GM19452 (cell line): ENCODE measurements around the gene ASTN2.

ENCODE experiments used
- ATAC-seq: cut with Tn5 transposase; IDR thresholded peaks from one replicate; pipeline ENCODE4 v1.9.1; 2021; ENCODE audit not compliant: unreplicated experiment

Gene ASTN2, protein sequence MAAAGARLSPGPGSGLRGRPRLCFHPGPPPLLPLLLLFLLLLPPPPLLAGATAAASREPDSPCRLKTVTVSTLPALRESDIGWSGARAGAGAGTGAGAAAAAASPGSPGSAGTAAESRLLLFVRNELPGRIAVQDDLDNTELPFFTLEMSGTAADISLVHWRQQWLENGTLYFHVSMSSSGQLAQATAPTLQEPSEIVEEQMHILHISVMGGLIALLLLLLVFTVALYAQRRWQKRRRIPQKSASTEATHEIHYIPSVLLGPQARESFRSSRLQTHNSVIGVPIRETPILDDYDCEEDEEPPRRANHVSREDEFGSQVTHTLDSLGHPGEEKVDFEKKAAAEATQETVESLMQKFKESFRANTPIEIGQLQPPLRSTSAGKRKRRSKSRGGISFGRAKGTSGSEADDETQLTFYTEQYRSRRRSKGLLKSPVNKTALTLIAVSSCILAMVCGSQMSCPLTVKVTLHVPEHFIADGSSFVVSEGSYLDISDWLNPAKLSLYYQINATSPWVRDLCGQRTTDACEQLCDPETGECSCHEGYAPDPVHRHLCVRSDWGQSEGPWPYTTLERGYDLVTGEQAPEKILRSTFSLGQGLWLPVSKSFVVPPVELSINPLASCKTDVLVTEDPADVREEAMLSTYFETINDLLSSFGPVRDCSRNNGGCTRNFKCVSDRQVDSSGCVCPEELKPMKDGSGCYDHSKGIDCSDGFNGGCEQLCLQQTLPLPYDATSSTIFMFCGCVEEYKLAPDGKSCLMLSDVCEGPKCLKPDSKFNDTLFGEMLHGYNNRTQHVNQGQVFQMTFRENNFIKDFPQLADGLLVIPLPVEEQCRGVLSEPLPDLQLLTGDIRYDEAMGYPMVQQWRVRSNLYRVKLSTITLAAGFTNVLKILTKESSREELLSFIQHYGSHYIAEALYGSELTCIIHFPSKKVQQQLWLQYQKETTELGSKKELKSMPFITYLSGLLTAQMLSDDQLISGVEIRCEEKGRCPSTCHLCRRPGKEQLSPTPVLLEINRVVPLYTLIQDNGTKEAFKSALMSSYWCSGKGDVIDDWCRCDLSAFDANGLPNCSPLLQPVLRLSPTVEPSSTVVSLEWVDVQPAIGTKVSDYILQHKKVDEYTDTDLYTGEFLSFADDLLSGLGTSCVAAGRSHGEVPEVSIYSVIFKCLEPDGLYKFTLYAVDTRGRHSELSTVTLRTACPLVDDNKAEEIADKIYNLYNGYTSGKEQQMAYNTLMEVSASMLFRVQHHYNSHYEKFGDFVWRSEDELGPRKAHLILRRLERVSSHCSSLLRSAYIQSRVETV (N-terminal part only)

DNA sequence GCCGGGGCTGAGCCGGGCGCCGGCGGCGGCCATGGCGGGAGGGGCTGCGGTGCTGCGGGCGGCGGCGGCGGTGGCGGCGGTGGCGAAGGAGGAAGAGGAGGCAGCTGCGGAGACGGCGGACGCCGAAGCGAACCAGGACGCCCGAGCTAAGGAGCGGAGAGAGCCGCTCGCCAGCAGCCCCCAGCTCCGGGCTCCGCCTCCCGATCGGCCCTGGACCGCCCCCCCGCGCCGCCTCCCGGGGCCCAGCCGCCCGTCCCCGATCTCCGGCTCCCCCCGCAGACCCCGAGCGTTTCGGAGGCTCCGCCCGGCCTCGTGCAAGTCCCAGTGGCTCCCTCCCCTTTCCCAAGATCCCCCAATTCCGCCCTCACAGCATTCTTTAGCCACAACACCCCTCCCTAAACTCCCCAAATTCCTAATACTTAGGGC lies at the start of gene ASTN2:
Gene ASTN2, minus strand, starts transcription at position 152 of the 426 bp plus-strand sequence. Its CDS starts 119 bp downstream, at position 33.
- ATAC-seq, result no peak

DNA sequence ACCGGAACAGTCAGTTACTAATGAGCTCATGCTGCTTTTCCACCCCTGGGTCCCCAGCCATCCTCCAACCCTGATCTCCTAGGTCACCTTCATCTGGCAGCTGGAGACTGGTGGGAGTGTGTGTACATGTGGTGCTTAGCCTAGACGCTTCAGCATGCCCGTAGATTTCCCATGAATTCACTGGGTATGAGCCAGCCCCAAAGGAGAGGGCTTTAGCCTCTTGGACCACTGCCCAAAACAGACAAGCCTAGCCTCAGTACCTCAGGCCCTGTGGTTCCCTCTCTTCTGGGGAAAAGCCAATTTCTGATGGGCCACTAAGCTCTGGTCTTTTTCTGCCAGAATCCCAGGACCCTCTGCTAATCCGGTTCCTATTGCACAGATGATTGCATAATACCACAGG lies 48.0 kb upstream of the ASTN2 start:
- no peak for ATAC-seq

DNA sequence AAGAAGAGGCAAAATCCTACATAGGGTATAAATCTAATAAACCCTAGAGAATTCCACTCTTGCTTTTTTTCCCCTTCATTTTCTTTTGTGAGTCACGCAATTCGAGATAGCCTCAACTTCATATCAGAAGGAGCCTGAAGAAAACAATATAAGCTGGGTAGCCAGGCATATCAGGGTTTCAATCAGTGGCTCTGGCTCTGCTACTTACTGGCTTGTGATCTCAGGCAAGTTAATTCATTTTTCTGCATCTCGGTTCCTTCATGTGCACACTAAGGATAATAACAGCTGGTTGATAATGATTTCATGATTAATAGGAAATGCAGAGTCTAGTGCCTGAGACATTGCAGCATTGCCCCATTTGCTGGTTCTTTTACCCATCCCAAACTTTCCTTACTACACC lies 46.5 kb upstream of the ASTN2 start:
- no peak for ATAC-seq

DNA sequence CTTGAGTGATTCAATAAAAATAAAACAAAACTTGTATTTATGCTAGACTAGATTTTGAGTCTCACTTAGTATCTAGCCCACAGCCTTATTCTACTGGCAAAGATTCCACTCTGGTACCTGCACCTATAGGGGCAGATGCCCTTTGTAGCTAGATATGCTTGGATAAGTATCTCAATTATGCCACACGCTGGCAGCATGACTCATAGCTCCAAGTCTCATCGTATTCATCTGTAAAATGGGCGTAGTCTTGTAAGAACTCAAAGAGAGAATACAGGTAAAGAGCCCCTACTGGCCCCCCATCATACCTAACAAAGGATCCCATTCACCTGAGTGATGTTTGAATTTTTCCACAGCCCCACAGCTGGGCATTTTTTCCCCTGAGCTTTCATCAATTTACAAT lies 45.9 kb upstream of the ASTN2 start:
- ATAC-seq, result no peak

DNA sequence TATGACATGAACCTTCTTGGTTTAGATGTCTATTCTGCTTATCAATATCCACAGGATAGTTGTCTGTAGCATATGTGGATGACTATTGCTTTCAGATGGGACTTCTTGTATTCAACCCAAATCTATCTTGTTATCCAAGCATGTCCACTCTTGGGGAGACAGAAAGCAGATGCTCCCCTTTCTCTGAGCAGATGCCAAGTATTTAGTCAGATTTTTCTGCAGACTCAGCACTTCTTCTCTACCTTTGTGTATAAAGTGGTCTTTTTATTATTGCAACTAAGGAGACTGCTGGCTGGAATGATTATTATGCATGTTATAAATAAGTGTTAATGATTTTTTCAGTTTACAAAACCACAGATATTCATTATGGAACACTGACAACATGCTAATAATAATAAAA lies 45.1 kb upstream of the ASTN2 start:
- ATAC-seq, result no peak

DNA sequence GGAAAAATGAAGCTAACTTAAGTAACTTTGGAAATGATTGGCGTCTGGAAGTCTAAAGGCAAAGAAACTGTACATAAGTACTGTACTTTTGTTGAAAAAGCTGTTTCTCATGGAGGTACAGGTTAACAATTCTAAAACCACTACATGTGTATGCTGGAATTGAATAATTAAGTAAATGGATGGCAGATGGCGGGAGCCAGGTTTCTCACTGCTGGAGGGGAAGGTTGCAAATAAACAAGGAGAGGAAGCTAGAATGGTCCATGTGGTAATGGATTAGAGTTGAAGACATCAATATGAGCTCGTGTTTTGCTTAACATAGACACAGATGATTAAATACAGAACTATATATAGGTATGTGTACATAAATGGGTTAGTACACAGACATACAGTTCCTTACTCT lies 43.2 kb upstream of the ASTN2 start:
- ATAC-seq, result no peak

DNA sequence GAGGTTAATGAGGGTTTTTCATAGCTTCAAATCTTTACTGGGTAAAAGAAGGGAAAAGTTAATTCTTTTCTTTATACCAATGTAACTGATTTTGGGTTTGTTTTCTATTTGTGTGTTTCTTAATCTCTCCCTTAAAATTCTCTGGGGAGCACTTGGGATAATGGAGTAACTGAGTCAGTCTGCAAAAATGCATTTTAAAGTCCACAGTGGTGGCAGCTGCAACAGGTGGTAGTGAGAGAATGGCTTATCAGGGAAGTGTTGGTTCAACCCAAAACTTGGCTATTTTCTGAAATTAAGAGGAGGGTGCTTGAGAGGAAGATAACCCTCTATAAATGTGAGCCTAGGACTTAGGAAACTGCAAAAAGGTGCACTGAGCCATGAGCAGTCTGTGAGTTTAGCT lies 39.9 kb upstream of the ASTN2 start:
- no peak for ATAC-seq

DNA sequence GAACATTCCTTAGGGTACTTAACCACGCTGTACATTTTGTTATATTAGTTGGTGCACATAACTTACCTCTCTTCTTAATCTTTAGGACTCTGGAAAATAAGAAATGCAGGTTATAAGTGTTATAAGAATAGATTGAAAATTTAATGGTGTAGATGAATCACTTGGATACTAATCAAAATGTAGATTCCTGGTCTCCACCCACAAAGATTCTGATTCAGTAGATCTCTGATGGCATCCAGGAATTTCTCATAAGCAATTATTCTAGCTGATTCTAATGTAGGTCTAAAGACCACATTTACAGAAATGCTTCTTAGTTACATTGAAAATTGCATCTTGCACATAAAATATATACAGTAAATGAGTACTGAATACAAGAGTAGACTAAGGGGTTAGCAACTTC lies 38.9 kb upstream of the ASTN2 start:
- ATAC-seq, result no peak

DNA sequence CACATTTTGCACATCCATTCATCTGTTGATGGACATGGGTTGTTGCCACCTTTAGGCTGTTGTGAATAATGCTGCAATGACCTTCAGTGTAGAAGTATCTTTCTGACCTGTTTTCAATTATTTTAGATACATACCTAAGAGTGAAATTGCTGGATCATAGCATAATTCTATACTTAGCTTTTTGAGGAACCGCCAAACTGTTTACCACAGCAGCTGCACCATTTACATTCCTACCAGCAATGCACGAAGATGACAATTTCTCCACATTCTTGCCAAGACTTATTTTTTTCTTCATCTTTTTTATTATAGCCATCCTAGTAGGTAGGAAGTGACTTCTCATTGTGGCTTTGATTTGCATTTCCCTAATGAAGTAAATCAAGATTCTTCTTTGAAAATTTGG lies 36.5 kb upstream of the ASTN2 start:
- ATAC-seq, result no peak

DNA sequence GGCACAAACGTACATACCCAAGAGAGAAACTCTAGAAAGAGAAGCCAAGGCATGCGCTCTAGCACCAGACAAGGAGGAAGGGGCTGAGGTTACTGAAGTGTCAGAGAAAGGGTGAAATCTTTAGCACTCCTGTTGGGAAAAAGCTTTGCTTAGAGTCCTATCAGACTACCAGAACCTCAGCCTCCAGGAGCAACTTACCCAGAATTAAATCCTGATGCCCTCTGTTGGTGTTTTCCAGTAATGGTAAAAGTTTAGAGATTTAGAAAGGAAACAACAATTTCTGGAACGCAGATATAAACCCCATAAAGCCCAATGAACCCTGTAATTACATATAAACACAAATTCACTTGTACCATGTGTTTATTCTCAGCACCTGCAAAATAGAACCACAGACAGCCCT lies 33.2 kb upstream of the ASTN2 start:
- no peak for ATAC-seq

DNA sequence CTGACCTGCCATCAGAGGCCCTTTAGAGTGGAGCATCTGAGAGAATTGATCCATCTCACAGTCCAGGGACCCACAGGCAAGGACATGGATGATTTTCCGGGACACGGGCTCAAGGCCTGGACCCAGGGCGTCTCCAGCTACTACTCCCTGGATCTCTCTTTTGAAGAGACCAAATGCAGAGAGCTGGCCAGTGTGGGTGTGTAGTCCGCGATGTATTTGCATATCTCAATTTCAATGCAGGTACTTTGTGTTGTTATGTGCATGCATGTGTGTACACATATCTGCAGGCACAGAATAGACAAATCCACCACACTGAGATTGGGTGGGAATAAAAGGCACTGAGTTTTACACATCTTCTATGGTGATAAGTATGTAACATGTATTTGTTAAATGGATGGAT lies 30.8 kb upstream of the ASTN2 start:
- no peak for ATAC-seq

DNA sequence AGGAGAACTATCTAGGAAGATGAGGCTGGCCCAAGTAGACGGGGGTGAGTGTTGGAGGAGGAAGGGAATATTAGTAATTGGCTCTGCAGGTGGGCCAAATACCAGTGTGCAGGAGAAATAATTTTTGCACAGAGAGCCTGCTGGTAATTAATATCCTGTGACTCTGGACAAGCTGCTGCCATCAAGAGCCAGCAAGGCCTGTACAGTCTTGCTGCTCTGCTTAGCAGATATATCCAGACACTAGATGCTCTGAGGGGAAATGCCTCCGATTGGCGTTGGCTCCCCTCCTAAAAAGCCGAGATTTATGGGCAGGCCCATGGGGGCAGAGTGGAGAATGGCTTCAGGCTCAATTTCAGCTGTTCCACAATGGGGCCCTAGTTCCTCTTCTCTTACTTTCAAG lies 29.6 kb upstream of the ASTN2 start:
- no peak for ATAC-seq

DNA sequence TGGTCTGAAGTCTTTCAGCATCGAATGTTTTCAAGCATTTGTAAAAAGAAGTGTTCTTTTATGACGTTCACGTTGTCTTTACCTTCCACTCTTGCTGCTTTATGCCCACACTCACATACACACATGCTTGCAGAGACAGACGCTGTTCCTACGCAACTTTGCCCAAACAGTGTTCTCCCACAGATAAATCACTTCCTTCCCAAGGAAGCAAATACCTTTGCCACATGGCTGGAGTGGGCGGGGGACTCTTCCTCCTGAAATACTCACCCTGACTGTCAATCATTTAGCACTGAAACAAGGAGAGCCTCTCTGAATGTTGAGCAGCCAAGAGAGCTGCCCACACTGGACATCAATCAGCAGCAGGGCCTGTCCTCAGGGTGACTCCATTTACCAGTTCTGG lies 22.4 kb upstream of the ASTN2 start:
- no peak for ATAC-seq

DNA sequence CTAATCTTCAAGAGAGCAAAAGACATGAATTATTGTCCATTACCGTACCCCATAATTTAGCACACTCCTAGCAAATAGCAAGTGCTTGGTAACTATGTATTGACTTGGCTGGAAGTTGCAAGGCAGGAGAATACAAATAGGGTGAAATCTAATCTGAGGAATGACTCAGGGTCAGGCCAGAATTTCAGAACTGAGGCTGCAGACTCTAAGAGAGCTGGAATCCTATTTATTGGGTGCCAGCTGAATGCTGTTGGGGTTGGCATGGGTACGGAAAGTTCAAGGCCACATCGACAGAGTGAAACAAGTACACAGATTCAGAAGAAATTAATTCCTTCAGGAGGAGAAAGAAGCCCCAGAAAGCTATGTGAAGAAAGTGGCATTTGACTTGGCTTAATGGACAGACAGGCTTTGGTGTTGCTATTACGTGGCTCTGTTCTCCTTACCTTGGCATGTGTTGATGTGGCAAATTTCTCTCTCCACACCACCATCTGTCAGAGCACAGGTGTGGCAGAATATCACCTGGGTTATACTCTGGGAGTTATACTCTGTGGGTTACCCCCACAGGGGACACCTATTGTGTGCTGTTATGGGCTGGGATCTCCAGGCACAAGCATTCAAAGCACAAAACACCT lies 20.9 kb upstream of the ASTN2 start:
- no peak for ATAC-seq

DNA sequence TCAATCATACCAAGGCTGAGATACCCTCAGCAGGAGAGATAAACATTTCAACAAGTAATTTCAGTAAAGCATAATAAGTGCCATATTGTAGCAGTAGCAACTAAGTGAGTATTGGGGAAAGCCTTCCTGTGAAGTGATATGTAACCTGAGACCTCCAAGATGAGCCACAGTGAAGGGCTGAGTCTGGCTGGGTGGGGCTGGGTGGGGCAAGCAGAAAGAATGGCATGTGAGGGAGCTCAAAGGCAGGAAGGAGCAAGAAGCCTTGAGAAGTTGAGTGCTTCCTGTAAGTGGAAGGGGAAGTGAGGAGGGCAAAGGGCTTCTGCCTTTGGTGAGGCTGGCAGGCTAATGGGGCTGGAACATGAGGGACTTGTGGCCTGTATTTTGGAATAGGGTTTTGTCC lies 19.7 kb upstream of the ASTN2 start:
- no peak for ATAC-seq

DNA sequence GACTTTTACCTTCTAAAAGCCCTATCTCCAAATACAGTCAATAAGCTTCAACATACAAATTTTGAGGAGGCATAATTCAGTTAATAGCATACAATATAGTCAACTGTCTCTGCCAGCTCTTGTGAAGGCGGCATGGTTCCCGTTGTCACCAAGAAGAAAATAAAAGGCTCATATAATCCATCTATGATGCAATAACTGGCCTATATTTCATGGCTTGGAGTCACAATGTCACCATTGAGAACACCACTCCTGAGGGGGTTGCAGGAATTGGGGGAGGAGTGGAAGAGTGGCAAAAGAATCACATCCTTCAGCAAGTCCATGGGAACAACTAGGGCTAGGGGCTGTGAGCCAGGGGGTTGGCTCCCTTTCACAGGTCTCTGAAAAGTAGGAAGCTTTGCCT lies 16.0 kb upstream of the ASTN2 start:
- no peak for ATAC-seq

DNA sequence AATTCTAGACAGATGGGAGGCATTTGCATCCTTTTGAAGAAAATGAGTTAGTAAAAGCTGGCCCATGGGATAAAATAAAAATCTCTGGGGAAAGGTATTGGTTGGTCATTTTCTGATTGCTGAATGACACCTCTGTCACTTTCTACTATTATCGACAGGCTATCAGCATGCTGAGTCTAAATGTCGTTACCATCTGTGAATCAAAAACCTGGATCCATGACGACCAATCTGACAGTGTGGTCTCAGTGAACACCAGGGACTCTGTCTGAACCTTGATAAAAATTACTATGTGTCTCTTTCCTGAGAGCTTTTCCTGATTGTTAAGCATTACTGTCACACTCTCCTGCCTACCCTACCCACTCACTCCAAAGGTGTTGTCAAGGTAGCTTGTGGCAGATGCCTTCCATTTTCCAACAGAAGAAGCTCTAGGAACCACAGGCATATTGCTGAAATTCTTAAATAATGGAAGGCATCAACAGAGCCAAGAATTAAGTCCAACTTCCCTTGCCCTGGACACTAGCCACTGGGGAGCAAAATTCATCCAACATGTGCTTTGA lies 12.6 kb upstream of the ASTN2 start:
- no peak for ATAC-seq

DNA sequence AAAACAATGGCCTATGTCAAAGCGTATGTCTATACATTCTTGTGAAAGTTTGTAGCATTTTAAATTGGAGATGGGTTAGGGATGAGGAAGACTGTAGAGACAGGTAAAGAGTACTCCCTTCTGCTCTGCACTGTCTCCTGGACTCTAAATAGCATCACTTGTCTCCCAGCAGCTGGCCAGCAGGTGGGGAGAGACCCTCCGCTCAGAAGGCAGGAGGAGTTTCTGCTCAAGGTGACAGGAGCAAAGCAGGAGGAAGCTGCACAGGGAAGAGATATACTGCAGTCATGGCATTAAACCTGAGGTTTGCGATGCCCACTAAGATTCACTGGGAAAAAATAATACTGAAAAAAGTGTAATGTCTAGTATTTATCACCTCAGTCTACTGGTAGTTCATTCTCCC lies 10.7 kb upstream of the ASTN2 start:
- ATAC-seq, result no peak

DNA sequence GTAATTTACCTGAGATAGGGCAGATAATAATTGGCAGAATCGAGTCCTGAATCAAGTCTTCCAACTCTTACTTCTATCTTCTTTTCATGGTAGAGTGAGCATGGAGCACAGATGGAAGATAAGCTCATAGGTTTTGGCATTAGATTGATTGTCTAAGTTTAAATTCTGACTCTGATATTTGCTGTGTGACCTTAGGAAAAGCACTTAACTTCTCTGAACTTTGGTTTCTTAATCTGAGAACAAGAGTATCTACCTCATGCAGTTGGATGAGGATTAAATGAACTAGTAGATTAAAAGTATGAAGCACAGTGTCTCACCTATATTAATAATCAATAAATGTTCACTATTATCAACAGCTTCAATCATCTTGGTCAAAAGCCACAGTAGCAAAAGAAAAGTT lies 9.4 kb upstream of the ASTN2 start:
- no peak for ATAC-seq

DNA sequence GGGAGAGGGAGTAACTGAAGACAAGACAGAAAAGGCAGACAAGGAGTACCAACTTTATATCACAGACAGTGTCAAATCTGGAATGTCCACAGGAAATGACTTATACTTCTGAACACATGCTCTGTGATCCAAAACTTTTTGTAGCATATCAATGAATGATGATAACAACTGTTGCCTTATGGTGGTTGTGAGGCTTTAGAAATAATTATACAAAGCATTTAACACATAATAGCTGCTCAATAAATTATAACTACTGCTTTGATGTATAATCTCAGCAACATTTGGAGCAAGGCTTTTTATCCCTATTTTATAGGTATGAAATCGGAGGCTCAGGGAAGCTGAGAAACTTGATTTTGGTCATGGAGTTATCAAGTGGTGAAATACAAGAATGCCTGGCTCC lies 3.3 kb upstream of the ASTN2 start:
- no peak for ATAC-seq

DNA sequence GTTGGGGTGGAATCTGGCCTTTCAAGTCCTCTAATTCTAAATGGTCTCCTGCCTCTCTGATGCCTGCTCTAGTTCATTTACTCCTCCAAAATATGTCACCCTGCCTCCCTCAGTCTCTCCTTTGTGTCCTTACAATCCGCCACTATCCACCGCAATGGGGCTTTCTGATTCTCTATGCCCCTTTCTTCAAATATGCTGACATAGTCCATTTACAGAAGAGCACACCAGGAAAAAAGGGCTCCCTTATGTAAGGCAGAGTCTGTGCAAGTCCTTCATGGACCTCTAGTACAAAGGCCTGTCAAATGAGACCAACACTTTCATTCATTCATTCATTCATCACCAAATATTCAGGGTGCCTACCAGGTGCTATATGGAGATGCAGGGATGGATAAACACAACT lies 2.0 kb upstream of the ASTN2 start:
- no peak for ATAC-seq
